ENCODE measurements around the gene RXYLT1.
A peak's percentile ranks its signal among the peaks of the same experiment; 100 is the strongest.
"Not testable (repeated sequence)": the region's sequence is repeated elsewhere in the genome, so short reads cannot be mapped to it uniquely, and the experiment has no call there.

The RXYLT1 gene

DNA sequence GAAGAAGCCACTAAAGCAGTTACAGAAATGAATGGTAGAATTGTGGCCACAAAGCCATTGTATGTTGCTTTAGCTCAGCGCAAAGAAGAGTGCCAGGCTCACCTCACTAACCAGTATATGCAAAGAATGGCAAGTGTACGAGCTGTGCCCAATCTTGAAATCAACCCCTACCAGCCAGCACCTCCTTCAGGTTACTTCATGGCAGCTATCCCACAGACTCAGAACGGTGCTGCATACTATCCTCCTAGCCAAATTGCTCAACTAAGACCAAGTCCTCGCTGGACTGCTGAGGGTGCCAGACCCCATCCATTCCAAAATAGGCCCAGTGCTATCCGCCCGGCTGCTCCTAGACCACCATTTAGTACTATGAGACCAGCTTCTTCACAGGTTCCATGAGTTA, 43.3 kb downstream of the RXYLT1 start:
- Histone ChIP-seq H3K36me3 (ENCODE audit: insufficient read depth, low read length) (no peaks in the 10 kb centered on the region), H3K9me3 (replicated peaks; ENCODE audit: low read length) (no peaks in the 10 kb centered on the region), H3K4me1 (ENCODE audit: control insufficient read depth, insufficient read depth, low read length) (peaks cover 9% of the 10 kb centered on the region), H3K27me3 (ENCODE audit: control insufficient read depth, insufficient read depth, low read length) (no peaks in the 10 kb centered on the region), H3K4me2 (ENCODE audit: low read length) (no peak overlapping the region), H3K4me3 (ENCODE audit: low read length) (no peak overlapping the region), H3K9ac (ENCODE audit: low read depth, low read length) (no peak overlapping the region)

DNA sequence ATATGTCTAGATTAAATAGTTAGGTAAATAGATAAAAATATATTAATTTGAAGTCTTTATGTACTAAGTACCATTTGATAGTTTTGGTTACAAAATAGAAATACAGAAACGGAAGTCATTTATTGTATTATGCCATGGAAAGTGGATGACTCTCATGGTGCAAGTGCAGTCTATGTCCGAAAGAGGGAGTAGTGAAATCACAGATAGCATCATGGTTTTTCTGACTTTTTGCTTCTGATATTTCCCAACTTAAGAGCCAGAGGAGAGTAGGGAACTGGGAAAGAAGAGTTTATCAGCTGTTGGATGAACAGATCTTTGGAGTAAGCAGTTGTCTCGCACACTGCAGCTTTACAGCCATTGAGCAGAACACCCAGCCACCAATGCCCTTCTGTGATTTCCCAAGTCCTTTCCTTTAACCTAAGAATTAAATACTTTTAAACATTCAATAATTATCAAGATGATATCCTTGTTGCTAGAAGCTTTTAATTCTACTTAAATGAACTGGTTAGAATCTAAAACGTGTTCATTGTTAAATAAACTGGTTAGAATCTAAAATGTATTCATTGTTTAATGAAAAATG, 46.4 kb downstream of the RXYLT1 start:
- H3K9me3 ChIP-seq (replicated peaks; ENCODE audit: low read length), result peaks cover 4% of the 10 kb centered on the region
- no peak overlapping the region for H3K4me3 ChIP-seq (ENCODE audit: low read length)
- no peaks in the 10 kb centered on the region for H3K27me3 ChIP-seq (ENCODE audit: control insufficient read depth, insufficient read depth, low read length)
- no peak overlapping the region for H3K9ac ChIP-seq (ENCODE audit: low read depth, low read length)
- peaks cover 9% of the 10 kb centered on the region for H3K4me1 ChIP-seq (ENCODE audit: control insufficient read depth, insufficient read depth, low read length)
- no peaks in the 10 kb centered on the region for H3K36me3 ChIP-seq (ENCODE audit: insufficient read depth, low read length)
- peak overlapping the region; percentile 32 for H3K4me2 ChIP-seq (ENCODE audit: low read length)

DNA sequence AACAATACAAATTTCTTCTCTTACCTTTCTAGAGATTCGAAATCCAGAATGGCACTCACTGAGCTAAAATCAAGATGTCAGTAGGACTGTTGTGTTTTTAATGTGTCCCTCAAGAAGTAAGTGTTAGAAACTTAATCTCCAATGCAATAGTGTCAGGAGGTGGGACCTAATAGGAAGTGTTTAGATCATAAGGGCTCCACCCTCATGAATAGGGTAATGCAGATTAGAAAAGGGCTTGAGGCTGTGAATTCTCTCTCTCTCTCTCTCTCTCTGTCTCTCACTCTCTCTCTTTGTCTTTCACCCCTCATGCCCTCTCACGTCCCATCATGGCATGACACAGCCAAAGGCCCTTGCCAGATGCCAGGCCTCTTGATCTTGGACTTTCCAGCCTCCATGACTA, 49.2 kb downstream of the RXYLT1 start:
- Histone ChIP-seq H3K9me3 (replicated peaks; ENCODE audit: low read length) (peaks cover 4% of the 10 kb centered on the region), H3K9ac (ENCODE audit: low read depth, low read length) (no peak overlapping the region), H3K36me3 (ENCODE audit: insufficient read depth, low read length) (no peaks in the 10 kb centered on the region)

DNA sequence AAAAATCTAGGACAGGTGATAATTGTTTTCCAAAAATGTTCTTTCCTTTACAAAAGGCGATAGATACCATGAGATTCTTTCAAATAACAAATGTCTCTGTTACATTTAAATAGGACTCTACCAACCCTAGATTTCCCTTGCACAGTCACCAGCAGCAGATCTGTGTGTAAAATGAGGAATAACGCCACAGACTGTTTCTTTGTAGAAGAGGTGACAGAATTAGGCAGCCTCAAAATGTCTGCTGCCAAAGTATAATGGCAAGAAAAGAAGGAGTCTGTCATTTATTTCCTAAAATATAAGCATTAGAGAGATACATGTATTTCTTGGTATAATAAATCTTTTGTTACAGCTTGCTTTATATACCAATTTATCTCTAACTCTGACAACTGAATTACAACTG, 56.3 kb downstream of the RXYLT1 start:
- H3K9me3 ChIP-seq (replicated peaks; ENCODE audit: low read length), result no peaks in the 10 kb centered on the region
- no peaks in the 10 kb centered on the region for H3K36me3 ChIP-seq (ENCODE audit: insufficient read depth, low read length)
- H3K4me1 ChIP-seq (ENCODE audit: control insufficient read depth, insufficient read depth, low read length), result no peaks in the 10 kb centered on the region
- no peak overlapping the region for H3K9ac ChIP-seq (ENCODE audit: low read depth, low read length)
- H3K4me3 ChIP-seq (ENCODE audit: low read length), result no peak overlapping the region
- no peaks in the 10 kb centered on the region for H3K27me3 ChIP-seq (ENCODE audit: control insufficient read depth, insufficient read depth, low read length)
- H3K4me2 ChIP-seq (ENCODE audit: low read length), result no peak overlapping the region

More for the DNA sequence above, 49.2 kb downstream of the RXYLT1 start:
- H3K4me1 ChIP-seq (ENCODE audit: control insufficient read depth, insufficient read depth, low read length), result no peaks in the 10 kb centered on the region
- H3K4me3 ChIP-seq (ENCODE audit: low read length), result no peak overlapping the region
- no peaks in the 10 kb centered on the region for H3K27me3 ChIP-seq (ENCODE audit: control insufficient read depth, insufficient read depth, low read length)
- H3K4me2 ChIP-seq (ENCODE audit: low read length), result no peak overlapping the region

DNA sequence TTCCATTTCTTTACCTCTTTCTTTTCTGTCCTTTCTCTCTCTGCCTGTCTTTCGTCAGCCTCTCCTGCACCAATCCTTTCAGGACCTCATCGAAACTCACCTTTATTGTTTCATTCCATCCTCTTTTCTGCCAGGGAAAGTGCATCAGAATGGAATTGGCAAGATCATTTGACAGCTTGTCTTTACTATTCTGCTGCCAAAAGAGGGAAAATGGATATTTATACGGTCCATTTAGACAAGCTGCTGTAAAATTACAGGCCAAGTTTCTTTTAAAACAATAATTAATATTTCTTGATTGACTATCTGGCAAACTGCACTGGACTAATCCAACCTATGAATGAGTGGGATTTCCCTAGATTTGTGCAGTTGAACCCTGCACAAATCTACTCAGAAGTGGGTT, 57.2 kb downstream of the RXYLT1 start:
- Histone ChIP-seq H3K9ac (ENCODE audit: low read depth, low read length) (no peak overlapping the region), H3K4me3 (ENCODE audit: low read length) (no peak overlapping the region), H3K36me3 (ENCODE audit: insufficient read depth, low read length) (no peaks in the 10 kb centered on the region), H3K9me3 (replicated peaks; ENCODE audit: low read length) (no peaks in the 10 kb centered on the region), H3K4me1 (ENCODE audit: control insufficient read depth, insufficient read depth, low read length) (no peaks in the 10 kb centered on the region), H3K4me2 (ENCODE audit: low read length) (no peak overlapping the region), H3K27me3 (ENCODE audit: control insufficient read depth, insufficient read depth, low read length) (no peaks in the 10 kb centered on the region)

DNA sequence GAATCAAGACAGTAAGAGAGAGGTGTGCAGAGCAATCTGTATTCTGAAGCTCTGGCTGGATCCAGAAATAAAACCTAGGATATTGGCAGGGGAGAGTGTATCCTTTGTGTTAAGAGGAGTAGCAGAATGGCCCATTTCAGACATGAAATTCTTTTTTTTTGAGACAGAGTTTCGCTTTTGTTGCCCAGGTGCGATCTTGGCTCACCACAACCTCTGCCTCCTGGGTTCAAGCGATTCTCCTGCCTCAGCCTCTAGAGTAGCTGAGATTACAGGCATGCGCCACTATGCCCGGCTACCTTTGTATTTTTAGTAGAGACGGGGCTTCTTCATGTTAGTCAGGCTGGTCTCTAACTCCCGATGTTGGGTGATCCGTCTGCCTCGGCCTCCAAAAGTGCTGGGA, 58.7 kb downstream of the RXYLT1 start:
- H3K4me2 ChIP-seq (ENCODE audit: low read length), result no peak overlapping the region
- H3K27me3 ChIP-seq (ENCODE audit: control insufficient read depth, insufficient read depth, low read length), result no peaks in the 10 kb centered on the region
- H3K4me1 ChIP-seq (ENCODE audit: control insufficient read depth, insufficient read depth, low read length), result no peaks in the 10 kb centered on the region
- H3K9ac ChIP-seq (ENCODE audit: low read depth, low read length), result no peak overlapping the region
- H3K36me3 ChIP-seq (ENCODE audit: insufficient read depth, low read length), result no peaks in the 10 kb centered on the region
- H3K4me3 ChIP-seq (ENCODE audit: low read length), result no peak overlapping the region
- no peaks in the 10 kb centered on the region for H3K9me3 ChIP-seq (replicated peaks; ENCODE audit: low read length)

- no peak overlapping the region for H3K9ac ChIP-seq (ENCODE audit: low read depth, low read length)
- no peak overlapping the region for H3K4me3 ChIP-seq (ENCODE audit: low read length)
- H3K4me1 ChIP-seq (ENCODE audit: control insufficient read depth, insufficient read depth, low read length), result peaks cover 2% of the 10 kb centered on the region
- H3K36me3 ChIP-seq (ENCODE audit: insufficient read depth, low read length), result no peaks in the 10 kb centered on the region
- no peaks in the 10 kb centered on the region for H3K27me3 ChIP-seq (ENCODE audit: control insufficient read depth, insufficient read depth, low read length)
- H3K4me2 ChIP-seq (ENCODE audit: low read length), result no peak overlapping the region
- no peaks in the 10 kb centered on the region for H3K9me3 ChIP-seq (replicated peaks; ENCODE audit: low read length)
Measured at GRCh38 chr12:63841011-63841410, 61.3 kb downstream of the RXYLT1 start.

- no peaks in the 10 kb centered on the region for H3K27me3 ChIP-seq (ENCODE audit: control insufficient read depth, insufficient read depth, low read length)
- no peak overlapping the region for H3K9ac ChIP-seq (ENCODE audit: low read depth, low read length)
- no peak overlapping the region for H3K4me2 ChIP-seq (ENCODE audit: low read length)
- no peak overlapping the region for H3K4me3 ChIP-seq (ENCODE audit: low read length)
- peaks cover 7% of the 10 kb centered on the region for H3K4me1 ChIP-seq (ENCODE audit: control insufficient read depth, insufficient read depth, low read length)
- no peaks in the 10 kb centered on the region for H3K9me3 ChIP-seq (replicated peaks; ENCODE audit: low read length)
- H3K36me3 ChIP-seq (ENCODE audit: insufficient read depth, low read length), result no peaks in the 10 kb centered on the region
Measured at GRCh38 chr12:63841571-63841970, 61.9 kb downstream of the RXYLT1 start.

DNA sequence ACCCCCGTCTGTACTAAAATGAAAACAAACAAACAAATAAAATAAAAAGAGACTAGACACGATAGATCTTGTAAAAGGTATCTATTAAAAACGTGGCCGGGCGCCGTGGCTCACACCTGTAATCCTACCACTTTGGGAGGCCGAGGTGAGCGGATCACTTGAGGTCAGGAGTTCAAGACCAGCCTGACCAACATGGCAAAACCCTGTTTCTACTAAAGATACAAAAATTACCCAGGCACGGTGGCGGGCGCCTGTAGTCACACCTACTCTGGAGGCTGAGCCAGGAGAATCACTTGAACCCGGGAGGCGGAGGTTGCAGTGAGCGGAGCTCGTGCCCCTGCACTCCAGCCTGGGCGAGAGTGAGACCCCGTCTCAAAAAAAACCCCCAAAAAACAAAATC, 63.0 kb downstream of the RXYLT1 start:
- H3K9ac ChIP-seq (ENCODE audit: low read depth, low read length); H3K27me3 ChIP-seq (ENCODE audit: control insufficient read depth, insufficient read depth, low read length); H3K36me3 ChIP-seq (ENCODE audit: insufficient read depth, low read length); H3K4me3 ChIP-seq (ENCODE audit: low read length); H3K9me3 ChIP-seq (replicated peaks; ENCODE audit: low read length): not testable (repeated sequence)
- peak overlapping the region; percentile 86 for H3K4me2 ChIP-seq (ENCODE audit: low read length)
- peaks cover 12% of the 10 kb centered on the region for H3K4me1 ChIP-seq (ENCODE audit: control insufficient read depth, insufficient read depth, low read length)

DNA sequence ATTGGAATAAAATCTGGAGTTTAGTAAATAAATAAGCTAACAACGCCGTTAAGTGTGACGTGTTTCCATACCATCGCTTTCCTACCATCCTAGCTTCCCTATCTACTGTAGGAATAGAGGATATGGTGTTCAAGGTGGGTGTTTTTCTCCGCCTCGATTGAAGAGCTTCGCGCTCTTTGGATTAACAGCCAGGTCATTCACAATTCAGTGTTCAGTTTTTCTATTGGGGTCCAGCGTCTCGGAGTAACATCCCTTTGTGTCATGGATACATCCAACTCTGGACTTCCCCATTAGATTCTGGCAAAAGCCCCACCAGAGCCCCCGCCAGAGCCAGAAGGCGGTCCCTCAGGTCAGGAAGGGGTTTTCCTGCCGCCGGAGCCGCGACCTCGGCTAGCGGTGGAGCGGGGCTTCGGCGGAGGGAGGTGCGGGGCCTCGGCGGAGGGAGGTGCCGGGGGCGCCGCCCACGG, 63.6 kb downstream of the RXYLT1 start:
- peak overlapping the region; percentile 79 for H3K4me3 ChIP-seq (ENCODE audit: low read length)
- no peaks in the 10 kb centered on the region for H3K9me3 ChIP-seq (replicated peaks; ENCODE audit: low read length)
- peak overlapping the region; percentile 86 for H3K9ac ChIP-seq (ENCODE audit: low read depth, low read length)
- peak overlapping the region; percentile 86 for H3K4me2 ChIP-seq (ENCODE audit: low read length)
- H3K36me3 ChIP-seq (ENCODE audit: insufficient read depth, low read length), result no peaks in the 10 kb centered on the region
- peaks cover 12% of the 10 kb centered on the region for H3K4me1 ChIP-seq (ENCODE audit: control insufficient read depth, insufficient read depth, low read length)
- no peaks in the 10 kb centered on the region for H3K27me3 ChIP-seq (ENCODE audit: control insufficient read depth, insufficient read depth, low read length)

GRCh38 chr12:63843721-63844390, 64.1 kb downstream of the RXYLT1 start:
- Histone ChIP-seq H3K27me3 (ENCODE audit: control insufficient read depth, insufficient read depth, low read length) (no peaks in the 10 kb centered on the region), H3K4me1 (ENCODE audit: control insufficient read depth, insufficient read depth, low read length) (peaks cover 12% of the 10 kb centered on the region), H3K36me3 (ENCODE audit: insufficient read depth, low read length) (no peaks in the 10 kb centered on the region), H3K9ac (ENCODE audit: low read depth, low read length) (peak overlapping the region; percentile 86), H3K4me3 (ENCODE audit: low read length) (peak overlapping the region; percentile 79), H3K9me3 (replicated peaks; ENCODE audit: low read length) (no peaks in the 10 kb centered on the region), H3K4me2 (ENCODE audit: low read length) (peak overlapping the region; percentile 86)

Measured in skeletal muscle satellite cell (primary cell).